ENCODE data around the gene D2HGDH.
A peak's percentile ranks its signal among the peaks of the same experiment; 100 is the strongest.

D2HGDH gene

GRCh38 chr2:241734467-241735208 is at the start of gene D2HGDH:
TSS of gene D2HGDH (plus strand) at chr2:241734630. CDS start at chr2:241735225, 595 bp downstream.
- DNase-seq: peak; percentile 69

GRCh38 chr2:241686324-241686649 is 48.1 kb upstream of the D2HGDH start:
- DNase-seq: no peak

GRCh38 chr2:241686650-241687425 is 47.6 kb upstream of the D2HGDH start, which contains the start of gene DTYMK:
TSS of gene DTYMK (minus strand) at chr2:241686815. CDS start at chr2:241686783, 32 bp downstream.
- DNase-seq: peak; percentile 95

GRCh38 chr2:241689306-241689705 is 45.1 kb upstream of the D2HGDH start:
- DNase-seq: no peak

DNA sequence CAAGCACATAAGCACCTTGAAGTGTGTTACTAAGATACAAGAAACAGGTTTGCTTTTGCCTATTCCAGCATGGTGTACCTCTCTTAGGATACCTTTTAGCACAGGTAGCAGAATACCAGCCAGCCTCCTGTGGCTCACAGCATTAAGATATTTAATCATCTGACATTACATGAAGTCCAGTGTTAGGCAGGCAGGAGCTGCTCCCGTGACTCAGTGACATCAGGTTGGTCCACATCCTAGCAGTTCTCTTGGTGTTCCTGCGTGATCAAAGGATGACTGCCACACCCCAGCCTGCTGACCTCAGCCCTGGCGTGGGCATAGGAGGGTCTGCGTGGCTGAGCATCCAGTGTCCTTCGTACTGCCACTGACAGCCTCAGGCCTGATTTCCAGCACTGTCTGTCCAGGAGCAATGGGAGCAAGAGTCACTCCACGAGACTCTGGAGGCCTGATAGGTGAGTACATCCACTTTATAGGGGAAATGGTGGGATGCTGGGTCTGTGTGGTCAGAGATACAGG is 44.2 kb upstream of the D2HGDH start:
- DNase-seq: no peak

DNA sequence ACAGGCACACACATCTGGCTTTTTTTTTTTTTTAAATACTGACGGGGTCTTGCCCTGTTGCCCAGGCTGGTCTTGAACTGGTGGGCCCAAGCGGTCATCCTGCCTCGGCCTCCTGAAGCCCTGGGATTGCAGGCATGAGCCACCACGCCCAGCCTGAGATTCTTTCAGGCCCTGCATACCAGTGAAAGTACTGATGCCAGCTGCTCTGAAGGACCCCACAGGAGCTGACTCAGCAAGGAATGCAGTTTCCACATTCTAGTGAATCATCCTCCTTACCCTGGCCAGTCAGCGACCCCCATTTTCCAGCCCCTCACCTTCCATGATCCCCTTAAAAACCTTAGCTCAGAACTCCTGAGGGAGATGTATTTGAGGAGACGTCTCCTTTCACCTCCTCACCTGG is 42.0 kb upstream of the D2HGDH start:
- no peak for DNase-seq

- no peak for DNase-seq
Observed at GRCh38 chr2:241695651-241696050, 38.8 kb upstream of the D2HGDH start.

DNA sequence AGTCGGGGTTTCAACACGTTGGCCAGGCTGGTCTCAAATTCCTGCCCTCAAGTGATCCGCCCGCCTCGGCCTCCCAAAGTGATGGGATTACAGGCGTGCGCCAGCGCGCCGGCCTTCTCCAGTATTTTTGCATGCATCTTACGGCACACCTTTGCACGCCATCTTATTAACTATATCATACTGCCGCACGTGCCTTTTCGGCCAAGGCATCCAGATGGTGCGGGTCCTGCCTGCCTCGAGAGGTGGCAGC is 33.4 kb upstream of the D2HGDH start:
- DNase-seq: peak; percentile 90

GRCh38 chr2:241701399-241702154 is 32.9 kb upstream of the D2HGDH start, which contains the start of gene ING5:
TSS of gene ING5 (plus strand) at chr2:241702039. CDS start at chr2:241702066, 27 bp downstream.
- peak; percentile 87 for DNase-seq

DNA sequence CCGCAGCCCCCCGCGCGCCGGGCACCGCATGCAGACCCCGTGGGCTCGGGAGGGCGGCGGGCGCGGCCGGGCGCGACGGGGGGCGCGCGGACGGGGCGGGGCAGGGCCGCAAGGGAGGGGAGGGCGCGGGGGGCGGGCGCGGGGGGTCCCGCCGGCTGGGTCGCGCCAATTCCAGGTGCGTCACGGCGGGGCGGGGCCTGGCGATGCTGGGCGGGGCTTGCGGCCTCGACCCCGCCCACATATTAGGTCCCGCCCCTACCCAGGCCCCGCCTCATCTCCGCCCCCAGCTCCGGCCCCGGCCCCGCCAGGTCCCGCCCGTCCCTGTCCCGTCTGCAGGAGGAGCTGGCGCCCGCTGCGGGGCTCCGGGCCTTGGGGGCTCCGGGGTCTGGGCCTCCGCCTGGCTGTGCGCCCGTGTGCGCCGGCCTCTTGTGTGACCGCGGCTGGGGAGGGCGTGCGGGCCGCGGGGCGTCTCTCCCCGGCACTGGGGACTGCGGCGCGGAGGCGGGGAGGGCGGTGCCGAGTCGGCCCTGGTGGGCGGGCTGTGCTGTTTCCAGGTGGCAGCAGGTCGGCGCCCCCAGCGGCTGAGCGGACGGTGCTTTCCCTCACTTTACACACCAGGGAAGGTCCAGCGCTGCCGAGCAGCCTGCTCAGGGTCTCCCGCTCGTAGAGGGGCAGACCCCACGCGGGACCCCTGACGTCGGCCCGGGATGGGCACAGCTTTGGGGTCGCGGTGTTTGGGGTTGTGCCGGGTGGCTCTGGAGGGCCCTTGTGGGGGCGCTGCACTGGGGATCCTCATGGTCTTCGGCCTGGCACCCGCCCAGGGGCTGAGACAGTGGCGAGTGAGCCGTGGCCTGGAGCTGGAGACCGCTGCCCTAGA is 32.0 kb upstream of the D2HGDH start:
- peak; percentile 64 for DNase-seq

DNA sequence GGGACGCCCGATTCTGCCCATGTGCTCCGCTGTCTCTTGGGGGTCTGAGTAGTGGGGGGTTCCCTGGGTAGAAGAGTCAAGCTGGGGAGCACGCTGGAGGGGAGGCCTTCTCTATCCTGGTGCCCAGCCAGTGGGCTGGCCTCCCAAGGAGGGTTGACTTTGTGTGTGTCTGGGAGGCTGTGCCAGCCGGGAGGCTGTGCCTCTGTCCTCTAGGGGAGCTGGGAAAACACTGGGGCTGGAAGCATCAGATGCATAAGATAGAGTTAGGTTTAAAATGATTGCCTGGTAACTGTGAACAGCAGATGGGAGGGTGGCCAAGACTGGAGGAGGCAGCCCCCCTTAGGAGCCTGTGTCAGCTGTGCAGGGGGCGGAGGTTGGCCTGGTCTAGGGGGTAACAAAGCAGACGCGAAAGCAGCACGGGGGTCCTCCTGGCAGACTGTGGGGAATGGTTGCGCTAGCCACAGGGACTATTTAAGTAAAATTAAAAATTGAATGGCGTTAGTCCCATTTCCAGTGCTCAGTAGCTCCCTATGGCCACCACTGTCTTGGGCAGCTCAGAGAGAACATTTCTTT is 31.3 kb upstream of the D2HGDH start:
- peak; percentile 37 for DNase-seq

- DNase-seq: no peak
Observed at GRCh38 chr2:241706537-241706936, 27.9 kb upstream of the D2HGDH start.

DNA sequence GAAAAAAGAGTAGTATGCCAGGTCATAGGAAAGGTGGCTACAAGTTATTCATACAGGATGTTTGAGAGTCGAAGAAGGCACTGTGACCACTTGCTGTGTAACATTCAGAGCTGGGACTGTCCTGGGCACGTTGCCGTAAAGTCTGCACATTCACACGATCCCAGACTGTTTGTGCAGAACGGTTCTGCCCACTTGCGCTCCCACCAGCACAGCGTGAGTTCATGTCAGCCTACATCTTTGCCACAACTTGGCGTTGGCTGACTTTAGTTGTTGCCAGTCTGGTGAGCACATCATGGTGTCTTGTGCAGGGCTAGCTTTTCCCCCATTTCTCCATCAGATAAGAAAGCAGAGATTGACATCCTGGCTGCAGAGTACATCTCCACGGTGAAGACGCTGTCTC is 25.6 kb upstream of the D2HGDH start:
- no peak for DNase-seq

GRCh38 chr2:241719093-241719492 is 15.3 kb upstream of the D2HGDH start:
- DNase-seq: no peak

GRCh38 chr2:241720099-241720498 is 14.3 kb upstream of the D2HGDH start:
- DNase-seq: no peak

GRCh38 chr2:241720560-241720959 is 13.9 kb upstream of the D2HGDH start:
- DNase-seq: no peak

DNA sequence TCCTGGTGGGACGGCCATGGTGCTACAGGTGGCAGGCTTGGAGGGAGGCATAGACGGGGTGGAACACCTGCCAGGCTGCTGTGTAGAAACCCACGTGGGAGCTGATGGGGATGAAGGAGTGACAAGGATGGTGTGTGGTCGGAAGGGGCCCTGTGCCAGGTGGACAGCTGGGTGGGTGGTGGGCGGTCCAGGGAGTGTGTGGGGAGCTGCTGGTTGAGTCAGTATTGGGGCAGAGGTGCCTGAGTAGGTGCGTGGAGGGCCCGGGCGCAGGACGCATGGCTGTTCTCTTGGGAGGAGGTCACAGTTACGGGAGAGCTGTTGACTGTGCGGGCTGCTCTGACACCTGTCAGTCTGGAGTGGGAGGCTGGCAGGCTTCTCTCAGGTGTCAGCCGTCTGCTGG is 12.6 kb upstream of the D2HGDH start:
- no peak for DNase-seq

- no peak for DNase-seq
Observed at GRCh38 chr2:241722896-241723454, 11.5 kb upstream of the D2HGDH start.

GRCh38 chr2:241724259-241724974 is 10.0 kb upstream of the D2HGDH start:
- DNase-seq: no peak

- DNase-seq: no peak
Observed at GRCh38 chr2:241724975-241725870, 9.2 kb upstream of the D2HGDH start.

All from NCI-H1694 treated with DMSO at 0.1 percent for 48 hours (cell line).